NB4 (cell line): Measurements from ENCODE around the gene DRC1.

Experiments used
- CTCF ChIP-seq: IDR thresholded peaks from one replicate; pipeline ENCODE4 v1.5.1; 2012; ENCODE audit warnings: low read depth, low read length
- POLR2A ChIP-seq: IDR thresholded peaks from 2 replicates; pipeline ENCODE4 v1.6.1; 2011; ENCODE audit warnings: mild to moderate bottlenecking; ENCODE audit not compliant: insufficient read length; ENCODE audit errors: extremely low read depth

GRCh38 chr2:26359886-26360473, 41.7 kb upstream of the DRC1 start:
- no peak for TF ChIP-seq CTCF
- no peak for TF ChIP-seq POLR2A
